ENCODE data around the gene ABAT.
"Not testable (repeated sequence)": the region's sequence is repeated elsewhere in the genome, so short reads cannot be mapped to it uniquely, and the experiment has no call there.

The ABAT gene

GRCh38 chr16:8682551-8683259, 8.3 kb downstream of the ABAT start:
- DNase-seq (ENCODE audit: low spot score), result no peak

DNA sequence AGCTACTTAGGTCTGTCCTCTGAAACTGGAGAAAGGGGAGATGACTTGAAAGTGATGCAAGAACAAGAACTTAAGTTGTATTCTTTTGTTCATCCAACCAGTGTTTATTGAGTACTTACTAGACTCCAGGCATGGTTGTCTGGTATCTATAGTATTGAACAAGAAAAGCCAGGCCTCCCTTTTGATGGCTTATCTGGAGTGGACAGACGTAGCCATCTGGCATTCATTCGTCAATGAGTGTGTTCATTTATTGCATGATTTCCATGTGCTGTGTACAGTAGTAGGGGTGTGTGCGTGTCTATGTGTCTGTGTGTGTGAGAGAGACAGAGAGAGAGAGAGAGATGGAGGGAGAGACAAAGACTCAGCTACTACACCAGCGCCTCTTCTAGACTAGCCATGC, 9.2 kb downstream of the ABAT start:
- DNase-seq (ENCODE audit: low spot score), result no peak

DNA sequence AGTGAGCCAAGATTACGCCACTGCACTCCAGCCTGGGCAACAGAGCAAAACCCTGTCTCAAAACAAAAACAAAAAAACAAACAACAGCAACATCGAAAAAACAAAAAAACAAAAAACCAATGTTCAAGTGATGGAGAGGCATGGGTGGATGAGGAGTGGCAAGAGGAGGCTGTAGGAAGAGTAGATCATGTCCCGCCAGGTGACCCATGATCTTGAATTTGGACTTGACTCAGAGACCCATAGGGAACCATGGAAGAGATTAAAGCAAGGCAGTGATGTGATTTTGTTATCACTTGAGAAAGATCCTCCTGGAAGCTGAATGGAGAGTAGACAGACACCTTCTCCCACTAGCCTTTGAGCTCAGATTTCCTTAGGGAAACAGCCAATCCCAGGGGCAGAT, 11.2 kb downstream of the ABAT start:
- DNase-seq (ENCODE audit: low spot score), result no peak

DNA sequence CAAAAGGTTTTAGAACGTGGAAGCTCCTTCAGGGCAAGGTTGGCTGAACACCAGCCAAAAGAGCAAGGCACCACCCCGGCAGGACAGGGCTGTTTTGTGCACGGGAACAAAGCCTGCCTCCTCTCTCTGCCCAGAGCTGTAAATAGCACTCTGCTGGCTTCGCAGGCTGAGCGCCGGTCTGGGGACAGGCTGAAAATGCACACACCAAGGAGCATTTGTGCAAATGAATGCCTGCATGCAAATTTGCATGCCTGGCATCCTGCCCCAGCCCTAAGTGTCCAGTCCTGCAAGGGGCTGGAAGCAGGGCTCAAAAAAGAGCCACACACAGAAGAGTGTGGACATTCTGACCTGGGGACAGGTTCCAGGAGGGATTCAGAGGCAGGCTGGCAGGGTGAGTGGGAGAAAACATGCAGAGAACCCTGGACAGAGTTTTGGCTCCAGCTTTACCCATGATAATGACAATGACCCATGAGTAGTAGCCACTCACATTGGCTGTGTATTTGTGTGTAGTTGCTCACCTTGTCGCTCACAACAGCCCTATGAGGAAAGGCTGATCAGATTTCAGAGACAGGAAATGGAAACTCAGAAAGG, 11.7 kb downstream of the ABAT start:
- no peak for DNase-seq (ENCODE audit: low spot score)

- no peak for DNase-seq (ENCODE audit: low spot score)
Observed at GRCh38 chr16:8686879-8687278, 12.5 kb downstream of the ABAT start.

- no peak for DNase-seq (ENCODE audit: low spot score)
Observed at GRCh38 chr16:8689686-8690085, 15.3 kb downstream of the ABAT start.

- DNase-seq (ENCODE audit: low spot score), result no peak
Observed at GRCh38 chr16:8691728-8692127, 17.3 kb downstream of the ABAT start.

- no peak for DNase-seq (ENCODE audit: low spot score)
Observed at GRCh38 chr16:8694795-8695728, 20.6 kb downstream of the ABAT start.

GRCh38 chr16:8696880-8697279, 22.5 kb downstream of the ABAT start:
- no peak for DNase-seq (ENCODE audit: low spot score)

- DNase-seq (ENCODE audit: low spot score), result no peak
Observed at GRCh38 chr16:8697965-8698364, 23.5 kb downstream of the ABAT start.

- DNase-seq (ENCODE audit: low spot score), result no peak
Observed at GRCh38 chr16:8703693-8704092, 29.3 kb downstream of the ABAT start.

GRCh38 chr16:8704098-8704497, 29.7 kb downstream of the ABAT start:
- no peak for DNase-seq (ENCODE audit: low spot score)

DNA sequence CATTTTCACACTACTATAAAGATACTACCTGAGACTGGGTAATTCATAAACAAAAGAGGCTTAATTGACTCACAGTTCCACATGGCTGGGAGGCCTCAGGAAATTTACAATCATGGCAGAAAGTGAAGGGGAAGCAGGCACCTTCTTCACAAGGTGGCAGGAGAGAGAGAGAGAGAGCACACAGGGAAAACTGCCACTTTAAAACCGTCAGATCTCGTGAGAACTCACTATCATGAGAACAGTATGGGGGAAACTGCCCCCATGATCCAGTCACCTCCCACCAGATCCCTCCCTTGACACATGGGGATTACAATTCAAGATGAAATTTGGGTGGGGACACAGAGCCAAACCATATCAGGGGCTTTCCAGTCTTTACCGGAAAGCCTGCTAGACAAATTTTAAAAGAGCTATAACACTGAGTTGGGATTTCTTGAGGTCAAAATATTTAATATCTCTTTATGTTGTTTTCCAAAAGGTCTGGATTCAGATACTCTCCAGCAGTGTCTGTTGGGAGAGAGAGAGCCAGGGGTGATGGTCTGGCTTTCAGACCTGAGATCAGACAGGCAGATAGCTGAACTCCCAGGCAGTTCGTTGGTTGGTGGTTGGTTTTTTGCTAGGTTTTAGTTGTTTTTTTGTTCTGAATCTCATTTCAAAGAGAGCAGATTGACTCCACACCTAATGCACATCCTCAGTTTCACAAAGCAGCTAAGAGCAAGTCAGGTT, 30.8 kb downstream of the ABAT start:
- not testable (repeated sequence) for DNase-seq (ENCODE audit: low spot score)

DNA sequence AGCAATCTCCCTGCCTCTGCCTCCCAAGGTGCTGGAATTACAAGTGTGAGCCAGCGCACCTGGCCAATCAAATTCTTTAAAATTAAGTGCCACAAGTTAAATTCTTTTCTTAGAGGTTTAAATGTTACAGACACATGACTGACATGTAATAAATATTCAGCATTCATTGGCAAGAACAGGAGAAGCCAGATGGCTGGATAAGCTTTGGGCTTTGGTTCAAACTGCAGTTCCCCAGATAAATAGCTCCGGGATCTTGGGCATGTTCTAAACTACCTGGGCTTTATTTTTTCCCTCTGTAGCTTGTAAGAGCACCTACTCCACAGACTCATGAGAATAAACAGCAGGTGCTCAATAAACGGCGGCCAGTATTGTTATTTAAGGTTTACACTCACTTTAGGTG, 34.1 kb downstream of the ABAT start:
- no peak for DNase-seq (ENCODE audit: low spot score)

GRCh38 chr16:8712589-8713361, 38.4 kb downstream of the ABAT start:
- no peak for DNase-seq (ENCODE audit: low spot score)

GRCh38 chr16:8713635-8714172, 39.3 kb downstream of the ABAT start:
- no peak for DNase-seq (ENCODE audit: low spot score)

DNA sequence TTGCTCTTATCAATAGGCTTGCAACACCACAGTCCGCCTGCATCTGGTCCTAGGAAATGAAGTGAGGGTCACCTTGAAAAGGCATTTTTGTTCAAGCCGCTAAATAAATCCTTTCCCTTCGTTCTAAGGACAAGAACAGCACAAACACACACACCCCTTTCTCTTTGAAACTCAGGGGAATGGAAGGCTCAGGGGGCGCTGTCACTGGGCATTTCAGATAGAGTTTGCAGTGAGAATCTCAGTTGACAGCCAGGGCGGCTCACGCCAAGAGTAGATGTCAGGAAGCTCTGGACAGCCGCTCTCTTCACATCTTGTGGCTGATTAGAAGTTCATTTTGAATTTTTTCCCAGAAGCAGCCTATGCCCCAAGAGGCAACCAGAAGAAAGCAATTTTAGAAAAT, 39.8 kb downstream of the ABAT start:
- no peak for DNase-seq (ENCODE audit: low spot score)

GRCh38 chr16:8714807-8715206, 40.4 kb downstream of the ABAT start:
- DNase-seq (ENCODE audit: low spot score), result no peak

GRCh38 chr16:8716052-8716451, 41.6 kb downstream of the ABAT start:
- no peak for DNase-seq (ENCODE audit: low spot score)

- no peak for DNase-seq (ENCODE audit: low spot score)
Observed at GRCh38 chr16:8716592-8716991, 42.2 kb downstream of the ABAT start.

- no peak for DNase-seq (ENCODE audit: low spot score)
Observed at GRCh38 chr16:8717469-8717868, 43.1 kb downstream of the ABAT start.

Measured in kidney capillary endothelial cell (primary cell).